Measurements from ENCODE around the gene ATXN1L.

The ATXN1L gene

GRCh38 chr16:71837150-71837549, 8.6 kb upstream of the ATXN1L start:
- Histone ChIP-seq H3K36me3 (replicated peaks) (no peaks in the 10 kb centered on the region), H3K27ac (no peak overlapping the region), H3K27me3 (replicated peaks) (no peaks in the 10 kb centered on the region), H3K4me3 (ENCODE audit: low read depth, low read length) (no peak overlapping the region)
- TF ChIP-seq CTCF (IDR thresholded peaks at IDR 0.05; ENCODE audit: low read depth, low read length, missing control alignments): no peak
- in situ Hi-C loops (cut with HindIII; ENCODE audit: low pct_ligation_motif_present, low sequenced_read_pairs): no loop called here
- no peak for DNase-seq

GRCh38 chr16:71840052-71840451, 5.7 kb upstream of the ATXN1L start:
- in situ Hi-C loops (cut with HindIII; ENCODE audit: low pct_ligation_motif_present, low sequenced_read_pairs): no loop called here
- H3K36me3 ChIP-seq (replicated peaks): no peaks in the 10 kb centered on the region
- H3K27me3 ChIP-seq (replicated peaks): no peaks in the 10 kb centered on the region
- DNase-seq: no peak
- no peak for TF ChIP-seq CTCF (IDR thresholded peaks at IDR 0.05; ENCODE audit: low read depth, low read length, missing control alignments)
- H3K4me3 ChIP-seq (ENCODE audit: low read depth, low read length): no peak overlapping the region
- no peak overlapping the region for H3K27ac ChIP-seq

- H3K27ac ChIP-seq: no peak overlapping the region
- DNase-seq: no peak
- TF ChIP-seq CTCF (IDR thresholded peaks at IDR 0.05; ENCODE audit: low read depth, low read length, missing control alignments): no peak
These were observed 2.2 kb upstream of the ATXN1L start for GRCh38 chr16:71843572-71843971.

GRCh38 chr16:71846431-71846830, 655 bp downstream of the ATXN1L start:
- Histone ChIP-seq H3K27me3 (replicated peaks) (no peaks in the 10 kb centered on the region), H3K27ac (peak overlapping the region; percentile 94), H3K4me3 (ENCODE audit: low read depth, low read length) (peak overlapping the region; percentile 99), H3K36me3 (replicated peaks) (peaks cover 24% of the 10 kb centered on the region)
- in situ Hi-C loops (cut with HindIII; ENCODE audit: low pct_ligation_motif_present, low sequenced_read_pairs): no loop called here
- TF ChIP-seq CTCF (IDR thresholded peaks at IDR 0.05; ENCODE audit: low read depth, low read length, missing control alignments): no peak
- peak; percentile 2 for DNase-seq

More at GRCh38 chr16:71843572-71843971, 2.2 kb upstream of the ATXN1L start:
- Histone ChIP-seq H3K36me3 (replicated peaks) (peaks cover 6% of the 10 kb centered on the region), H3K27me3 (replicated peaks) (no peaks in the 10 kb centered on the region), H3K4me3 (ENCODE audit: low read depth, low read length) (no peak overlapping the region)
- in situ Hi-C loops (cut with HindIII; ENCODE audit: low pct_ligation_motif_present, low sequenced_read_pairs): no loop called here

GRCh38 chr16:71847096-71847495, 1.3 kb downstream of the ATXN1L start:
- Histone ChIP-seq H3K27me3 (replicated peaks) (no peaks in the 10 kb centered on the region), H3K4me3 (ENCODE audit: low read depth, low read length) (peak overlapping the region; percentile 99), H3K36me3 (replicated peaks) (peaks cover 24% of the 10 kb centered on the region), H3K27ac (no peak overlapping the region)
- no peak for TF ChIP-seq CTCF (IDR thresholded peaks at IDR 0.05; ENCODE audit: low read depth, low read length, missing control alignments)
- in situ Hi-C loops (cut with HindIII; ENCODE audit: low pct_ligation_motif_present, low sequenced_read_pairs): no loop called here
- DNase-seq: no peak

GRCh38 chr16:71848622-71849021, 2.8 kb downstream of the ATXN1L start:
- Histone ChIP-seq H3K27ac (no peak overlapping the region), H3K27me3 (replicated peaks) (no peaks in the 10 kb centered on the region), H3K36me3 (replicated peaks) (peaks cover 24% of the 10 kb centered on the region), H3K4me3 (ENCODE audit: low read depth, low read length) (no peak overlapping the region)
- in situ Hi-C loops (cut with HindIII; ENCODE audit: low pct_ligation_motif_present, low sequenced_read_pairs): no loop called here
- no peak for TF ChIP-seq CTCF (IDR thresholded peaks at IDR 0.05; ENCODE audit: low read depth, low read length, missing control alignments)
- no peak for DNase-seq

All from brain microvascular endothelial cell (primary cell).